HepG2 (cell line): ENCODE data around the gene GLRX5. TPM values are rescaled to one million over a fixed set of nuclear protein-coding genes. Genes with fewer than 3 reads are reported as not detected.

ENCODE experiments used
- ATF7 ChIP-seq, 2 experiments: fragments of 450-650 bp in 1 of 2; sonication (generic) in 1 of 2; formaldehyde crosslinking in 1 of 2; IDR thresholded peaks; 2 replicates each; pipeline versions ENCODE4 v1.4.0 to v1.6.1; 2016 to 2020; ENCODE audit warnings: antibody characterized with exemption in 1 of 2, mild to moderate bottlenecking in 1 of 2, missing genetic modification reagents in 1 of 2
- BORCS8-MEF2B ChIP-seq: sonication (generic); formaldehyde crosslinking; IDR thresholded peaks from 2 replicates; pipeline ENCODE4 v1.8.0; 2022; ENCODE audit warnings: mild to moderate bottlenecking, missing genetic modification reagents
- CENPT ChIP-seq: sonication (generic); formaldehyde crosslinking; IDR thresholded peaks from 2 replicates; pipeline ENCODE4 v1.8.0; 2022; ENCODE audit warnings: low read depth, mild to moderate bottlenecking, moderate library complexity, missing genetic modification reagents
- FOXA3 ChIP-seq: IDR thresholded peaks from 2 replicates; pipeline ENCODE4 v1.6.1; 2016; ENCODE audit warnings: missing genetic modification reagents, missing compliant biosample characterization
- FOXK1 ChIP-seq: sonication (generic); formaldehyde crosslinking; IDR thresholded peaks from 2 replicates; pipeline ENCODE4 v1.4.0; 2020; ENCODE audit warnings: low read depth, missing genetic modification reagents, borderline replicate concordance
- GFI1 ChIP-seq: sonication (generic); formaldehyde crosslinking; IDR thresholded peaks from 2 replicates; pipeline ENCODE4 v1.5.0; 2020; ENCODE audit warnings: missing genetic modification reagents, mild to moderate bottlenecking, borderline replicate concordance
- HHEX ChIP-seq: IDR thresholded peaks from 2 replicates; pipeline ENCODE4 v1.6.1; 2016; ENCODE audit warnings: control low read depth
- HMGXB3 ChIP-seq: sonication (generic); formaldehyde crosslinking; IDR thresholded peaks from 2 replicates; pipeline ENCODE4 v1.4.0; 2020; ENCODE audit warnings: missing genetic modification reagents, borderline replicate concordance
- HNRNPL ChIP-seq: fragments of 200-400 bp; formaldehyde crosslinking; IDR thresholded peaks from 2 replicates; pipeline ENCODE4 v1.6.1; 2017; ENCODE audit warnings: mild to moderate bottlenecking, low read depth, low read length
- MAZ ChIP-seq, 2 experiments: sonication (generic) in 1 of 2; formaldehyde crosslinking in 1 of 2; IDR thresholded peaks; 2 replicates each; pipeline versions ENCODE4 v1.5.0 to v1.6.1; 2012 to 2020; ENCODE audit warnings: low read depth in 2 of 2, mild to moderate bottlenecking in 2 of 2, borderline replicate concordance in 1 of 2, improper control_type of control experiment in 1 of 2, low read length in 1 of 2, missing genetic modification reagents in 1 of 2, moderate library complexity in 1 of 2
- MIXL1 ChIP-seq: IDR thresholded peaks from 2 replicates; pipeline ENCODE4 v1.6.1; 2016
- MTA1 ChIP-seq: sonication (generic); formaldehyde crosslinking; IDR thresholded peaks from 2 replicates; pipeline ENCODE4 v1.4.0; 2020; ENCODE audit warnings: missing genetic modification reagents, mild to moderate bottlenecking, borderline replicate concordance
- NCOA1 ChIP-seq: sonication (generic); formaldehyde crosslinking; IDR thresholded peaks from 2 replicates; pipeline ENCODE4 v1.9.0; 2021; ENCODE audit warnings: missing genetic modification reagents
- SAP130 ChIP-seq: IDR thresholded peaks from 2 replicates; pipeline ENCODE4 v1.6.1; 2016; ENCODE audit warnings: low read depth
- SSRP1 ChIP-seq: IDR thresholded peaks from 2 replicates; pipeline ENCODE4 v1.6.1; 2016; ENCODE audit warnings: control low read depth
- TCF12 ChIP-seq, 2 experiments: fragments of 450-650 bp in 1 of 2; sonication (generic) in 1 of 2; formaldehyde crosslinking in 1 of 2; IDR thresholded peaks; 2 replicates each; pipeline versions ENCODE4 v1.6.1 to v1.8.0; 2017 to 2022; ENCODE audit warnings: antibody characterized with exemption in 1 of 2, mild to moderate bottlenecking in 1 of 2, missing genetic modification reagents in 1 of 2, moderate library complexity in 1 of 2
- U2AF2 ChIP-seq: fragments of 200-400 bp; formaldehyde crosslinking; IDR thresholded peaks from 2 replicates; pipeline ENCODE4 v1.6.1; 2017; ENCODE audit warnings: low read depth, mild to moderate bottlenecking, low read length
- ZBTB46 ChIP-seq: sonication (generic); formaldehyde crosslinking; IDR thresholded peaks from 2 replicates; pipeline ENCODE4 v1.4.0; 2020; ENCODE audit warnings: mild to moderate bottlenecking, missing genetic modification reagents, borderline replicate concordance
- ZMYM2 ChIP-seq: sonication (generic); formaldehyde crosslinking; IDR thresholded peaks from 2 replicates; pipeline ENCODE4 v1.8.0; 2022; ENCODE audit warnings: mild to moderate bottlenecking, missing genetic modification reagents
- ZNF552 ChIP-seq: sonication (generic); formaldehyde crosslinking; IDR thresholded peaks from 2 replicates; pipeline ENCODE4 v1.9.0; 2022; ENCODE audit warnings: missing genetic modification reagents, mild to moderate bottlenecking, borderline replicate concordance
- ZNF556 ChIP-seq: sonication (generic); formaldehyde crosslinking; IDR thresholded peaks from 2 replicates; pipeline ENCODE4 v1.4.0; 2020; ENCODE audit warnings: mild to moderate bottlenecking, missing genetic modification reagents, borderline replicate concordance
- ZNF644 ChIP-seq: IDR thresholded peaks from 2 replicates; pipeline ENCODE4 v1.6.1; 2016; ENCODE audit warnings: low read depth
- ZNF790 ChIP-seq: sonication (generic); formaldehyde crosslinking; IDR thresholded peaks from 2 replicates; pipeline ENCODE4 v1.8.0; 2022; ENCODE audit warnings: missing genetic modification reagents, mild to moderate bottlenecking, borderline replicate concordance
- polyA plus RNA-seq, 8 experiments: library from polyadenylated mRNA; depleted of rRNA in 3 of 8; stranded (reverse) in 7 of 8; unstranded in 1 of 8; fragments of >200 nt; fragmentation: Illumina TruSeq in 4 of 8; extraction: Trizol in 4 of 8; gene quantifications; 2 replicates each; pipeline versions ENCODE4 v1.2.1 to v1.2.3, GENCODE V29; 2011 to 2016; ENCODE audit warnings: low read depth in 4 of 8, missing spikeins in 1 of 8, mixed read lengths in 1 of 8; ENCODE audit not compliant: insufficient read depth in 1 of 8
- total RNA-seq, 5 experiments: library from RNA; depleted of rRNA; stranded (reverse); fragments of >200 nt; fragmentation: Illumina TruSeq; extraction: Trizol; gene quantifications; 2 replicates each; pipeline ENCODE4 v1.2.3, GENCODE V29; 2016; ENCODE audit warnings: low read depth in 1 of 5

Gene GLRX5
- total and polyA plus RNA-seq, 2 of the 13 experiments (the other 11 are each of a cell fraction or from before 2014, with no cell fraction given): 122 to 146 TPM

- TF ChIP-seq CENPT (CRISPR knock-in tag) (no peak), SAP130 (CRISPR knock-in tag) (peak; percentile 94), NCOA1 (CRISPR knock-in tag) (peak; percentile 91), ZNF556 (CRISPR knock-in tag) (peak; percentile 70; the same call in 1 of the 2 replicates), HNRNPL (no peak), ZNF790 (CRISPR knock-in tag) (no peak), MTA1 (CRISPR knock-in tag) (peak; percentile 75; the same call in 1 of the 2 replicates), ZNF644 (peak; percentile 77; the same call in 1 of the 2 replicates), FOXK1 (CRISPR knock-in tag) (peak; percentile 98), BORCS8-MEF2B (CRISPR knock-in tag) (peak; percentile 60; the same call in 1 of the 2 replicates), ZNF552 (CRISPR knock-in tag) (no peak), ZMYM2 (peak; percentile 38; the same call in 1 of the 2 replicates), HMGXB3 (CRISPR knock-in tag) (peak; percentile 86; the same call in 1 of the 2 replicates), ZBTB46 (CRISPR knock-in tag) (0 out of 2 replicates have a peak, but pooled peaks have one; percentile 37), MIXL1 (CRISPR knock-in tag) (peak; percentile 78), ATF7 (IDR thresholded peaks at IDR 0.05) (peak; percentile 36; the same call in 1 of the 2 replicates), ATF7 (CRISPR knock-in tag; IDR thresholded peaks at IDR 0.05) (peak; percentile 82; the same call in 1 of the 2 replicates), SSRP1 (no peak; the same call in 1 of the 2 replicates), U2AF2 (no peak), TCF12 (IDR thresholded peaks at IDR 0.05) (no peak), TCF12 (CRISPR knock-in tag; IDR thresholded peaks at IDR 0.05) (peak; percentile 82), GFI1 (CRISPR knock-in tag) (peak; percentile 80), MAZ (IDR thresholded peaks at IDR 0.05; ENCODE audit: borderline replicate concordance, low read depth, low read length) (no peak), MAZ (CRISPR knock-in tag; IDR thresholded peaks at IDR 0.05; ENCODE audit: low read depth) (0 out of 2 replicates have a peak, but pooled peaks have one; percentile 32), HHEX (no peak), FOXA3 (CRISPR knock-in tag) (peak; percentile 99)
These were observed 9.9 kb upstream of the GLRX5 start (continued) for GRCh38 chr14:95524706-95525512.
